Camera-type eye (tissue), 1 donor: ENCODE data around the gene MX2. TPM values are rescaled to one million over a fixed set of nuclear protein-coding genes. Genes with fewer than 3 reads are reported as not detected.

Source experiments
- total RNA-seq: library from RNA; depleted of rRNA; stranded (reverse); fragments of >200 nt; gene quantifications from one replicate; pipeline ENCODE4 v1.2.3, GENCODE V29; 2014

MX2 gene
- total RNA-seq = 1.9 TPM

GRCh38 chr21:41361786-41362604, at the start of gene MX2:
Gene MX2 (plus strand): TSS chr21:41362027. CDS start chr21:41376907, 14,880 bp downstream.

GRCh38 chr21:41316200-41317062, 45.4 kb upstream of the MX2 start, which contains the start of gene FAM3B:
Gene FAM3B (plus strand): TSS chr21:41316801. CDS start chr21:41316880, 79 bp downstream.

GRCh38 chr21:41425954-41426675, 64.3 kb downstream of the MX2 start, which contains the start of gene MX1:
Gene MX1 (plus strand): TSS chr21:41426239. CDS start chr21:41432071, 5,832 bp downstream.

Other genes with a start within 250 kb of the MX2 start
- gene BACE2, start 193.9 kb upstream of the MX2 start, total RNA-seq = 60.8 TPM
- 0.38 TPM for gene FAM3B, start 45.2 kb upstream of the MX2 start, total RNA-seq
- gene MX1, start 64.2 kb downstream of the MX2 start, total RNA-seq = 8.1 TPM
- gene TMPRSS2, start 146.1 kb downstream of the MX2 start, total RNA-seq = 1.9 TPM